K562 (cell line): Measurements from ENCODE around the gene RAVER2.

ENCODE experiments used
- CTCF ChIP-seq, 3 experiments: IDR thresholded peaks in 2 of 3; conservative IDR thresholded peaks in 1 of 3; 2 replicates each; pipeline ENCODE4 v1.5.1; 2011 to 2012; ENCODE audit warnings: low read length in 3 of 3, mild to moderate bottlenecking in 3 of 3, control low read depth in 2 of 3, improper control_type of control experiment in 1 of 3, inconsistent platforms in 1 of 3, low read depth in 1 of 3, mixed read lengths in 1 of 3, moderate library complexity in 1 of 3; ENCODE audit not compliant: insufficient read depth in 2 of 3
- EZH2 ChIP-seq: IDR thresholded peaks from 2 replicates; pipeline ENCODE4 v1.6.1; 2012; ENCODE audit warnings: low read depth, mild to moderate bottlenecking, inconsistent platforms, low read length, borderline replicate concordance
- FOS ChIP-seq: IDR thresholded peaks from 3 replicates; pipeline ENCODE4 v1.6.1; 2011; ENCODE audit not compliant: insufficient read length; ENCODE audit errors: extremely low read depth
- GABPA ChIP-seq: fragments of 200-800 bp; sonication (Bioruptor generic); conservative IDR thresholded peaks from 2 replicates; pipeline ENCODE4 v1.6.1; 2016; ENCODE audit warnings: low read depth, missing genetic modification characterization, missing compliant biosample characterization
- JUND ChIP-seq, 2 experiments: IDR thresholded peaks; 2 replicates in 1 of 2; 3 replicates in 1 of 2; pipeline ENCODE4 v1.6.1; 2011; ENCODE audit warnings: borderline replicate concordance in 2 of 2, low read depth in 2 of 2, low read length in 2 of 2, improper control_type of control experiment in 1 of 2, missing biosample characterization in 1 of 2, missing genetic modification characterization in 1 of 2, missing genetic modification reagents in 1 of 2
- MAFF ChIP-seq: IDR thresholded peaks from 2 replicates; pipeline ENCODE4 v1.6.1; 2012; ENCODE audit warnings: low read length, improper control_type of control experiment

DNA sequence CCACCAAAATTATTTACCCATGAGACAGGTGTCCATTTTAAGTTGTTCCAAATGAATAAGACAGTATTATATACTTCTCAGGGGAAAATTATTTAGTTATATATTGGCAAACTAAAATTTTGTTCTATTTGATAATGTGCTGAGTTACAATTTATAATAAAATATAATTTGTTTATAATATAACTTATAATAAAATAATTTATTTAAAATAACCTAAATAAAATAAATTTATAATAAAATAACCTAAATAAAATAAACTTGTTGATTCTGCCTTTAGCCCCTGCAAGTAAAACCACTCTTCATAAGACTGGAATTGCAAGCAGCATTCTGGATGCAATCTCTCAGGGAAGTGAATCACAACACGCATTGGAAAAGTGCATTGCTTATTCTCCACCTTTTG, 69.6 kb downstream of the RAVER2 start:
- TF ChIP-seq GABPA (tag) (no peak), EZH2 (no peak), JUND (IDR thresholded peaks at IDR 0.05; ENCODE audit: borderline replicate concordance, low read depth, low read length) (no peak), JUND (tag; IDR thresholded peaks at IDR 0.05; ENCODE audit: borderline replicate concordance, low read depth, low read length) (no peak), CTCF (IDR thresholded peaks at IDR 0.05 in 2 of 3, conservative IDR thresholded peaks at IDR 0.05 in 1 of 3; ENCODE audit: insufficient read depth in 2 of 3, low read depth in 1 of 3, low read length in 3 of 3) (no peak), MAFF (no peak), FOS (no peak)
